ENCODE data around the gene EDA2R.

- TF ChIP-seq CTCF (conservative IDR thresholded peaks at IDR 0.05; ENCODE audit: low read depth, low read length) (no peak), POLR2A (IDR thresholded peaks at IDR 0.05; ENCODE audit: low read depth, low read length) (no peak), RAD21 (IDR thresholded peaks at IDR 0.05; ENCODE audit: low read length) (no peak), ELK1 (IDR thresholded peaks at IDR 0.05; ENCODE audit: borderline replicate concordance, low read depth, low read length) (no peak)
Measured at GRCh38 chrX:66553973-66554372, 84.9 kb downstream of the EDA2R start.
